Upper lobe of right lung (tissue), 1 donor: ENCODE data around the gene ATP2A1. TPM values are rescaled to one million over a fixed set of nuclear protein-coding genes. Genes with fewer than 3 reads are reported as not detected.

Experiments used
- ATAC-seq: fragments of 200-7000 bp; cut with Tn5 transposase; one replicate; pipeline ENCODE4 v1.9.1; 2020; ENCODE audit warnings: mild to moderate bottlenecking, moderate library complexity
- DNase-seq: peaks from one replicate; pipeline ENCODE4 v3.0.0-alpha.2; 2020
- H3K27ac ChIP-seq: fragments of 200-600 bp; one replicate; pipeline ENCODE4 v1.8.0; 2022
- H3K27me3 ChIP-seq: fragments of 200-600 bp; one replicate; pipeline ENCODE4 v1.8.0; 2022; ENCODE audit warnings: mild to moderate bottlenecking
- H3K36me3 ChIP-seq: fragments of 200-600 bp; one replicate; pipeline ENCODE4 v1.8.0; 2022
- H3K4me1 ChIP-seq: fragments of 200-600 bp; one replicate; pipeline ENCODE4 v1.8.0; 2022
- H3K4me3 ChIP-seq: fragments of 200-600 bp; one replicate; pipeline ENCODE4 v1.8.0; 2022; ENCODE audit warnings: mild to moderate bottlenecking
- H3K9me3 ChIP-seq: fragments of 200-600 bp; one replicate; pipeline ENCODE4 v1.8.0; 2022
- CTCF ChIP-seq: fragments of 200-600 bp; IDR thresholded peaks from one replicate; pipeline ENCODE4 v1.8.0; 2022; ENCODE audit warnings: antibody characterized with exemption
- intact Hi-C: fragments of 100-400 bp; cut with DNase I; formaldehyde crosslinking; loops from one replicate; pipeline ENCODE4 v1.11.0; 2022
- long read RNA-seq: library from polyadenylated mRNA; unstranded; transcript quantifications from one replicate; pipeline ENCODE4 v2.0.0, GENCODE V29; 2021
- total RNA-seq: library from RNA; stranded (reverse); fragmentation: NEBNext Ultra II Directional; extraction: Animal tissue kit (Norgen Biotek cat#: 25700); gene quantifications from one replicate; pipeline ENCODE4 v1.2.1, GENCODE V29; 2021
- donor health status: DM: no; HTN: yes; CAD: no; lungs with severe emphysema.

ATP2A1 gene
- 0.46 TPM for total RNA-seq
- long read RNA-seq, partial matches to known transcripts, result 0 of 1 reads
- long read RNA-seq, other reads (novel, unspliced or antisense), result 1 of 1 reads

GRCh38 chr16:28878083-28878926, at the start of gene ATP2A1:
ATP2A1 (plus strand) TSS chr16:28878488; CDS start chr16:28878672, 184 bp downstream.
- DNase-seq (no peak), ATAC-seq (no peak)
- Histone ChIP-seq H3K36me3 (no peaks in the 10 kb centered on the region), H3K9me3 (no peaks in the 10 kb centered on the region), H3K4me3 (peak within 1 kb of the TSS; percentile 79), H3K27ac (no peak within 1 kb of the TSS), H3K27me3 (peaks cover 15% of the 10 kb centered on the region), H3K4me1 (peaks cover 11% of the 10 kb centered on the region)
- no peak for TF ChIP-seq CTCF
- intact Hi-C loops, result loop anchor here (10.0 kb wide), 1 partner anchor 46 kb away; the partner anchor contains the start of gene RABEP2

- ATAC-seq (no peak), DNase-seq (no peak)
- Histone ChIP-seq H3K4me1 (peaks cover 11% of the 10 kb centered on the region), H3K36me3 (peaks cover 97% of the 10 kb centered on the region), H3K27me3 (no peaks in the 10 kb centered on the region), H3K9me3 (no peaks in the 10 kb centered on the region), H3K27ac (no peak overlapping the region), H3K4me3 (no peak overlapping the region)
- intact Hi-C loops, result no loop called here
- TF ChIP-seq CTCF, result no peak
Observed at GRCh38 chr16:28829747-28830146, 48.5 kb upstream of the ATP2A1 start.

- DNase-seq, result no peak
- Histone ChIP-seq H3K4me3 (no peak overlapping the region), H3K27me3 (no peaks in the 10 kb centered on the region), H3K36me3 (peaks cover 100% of the 10 kb centered on the region), H3K9me3 (no peaks in the 10 kb centered on the region), H3K4me1 (peaks cover 3% of the 10 kb centered on the region), H3K27ac (no peak overlapping the region)
- TF ChIP-seq CTCF, result no peak
- intact Hi-C loops, result no loop called here
- ATAC-seq, result no peak
Observed at GRCh38 chr16:28830531-28830930, 47.8 kb upstream of the ATP2A1 start.

GRCh38 chr16:28834349-28834748, 43.9 kb upstream of the ATP2A1 start:
- no peak overlapping the region for H3K4me3 ChIP-seq
- no peak for TF ChIP-seq CTCF
- DNase-seq (no peak), ATAC-seq (no peak)
- no peaks in the 10 kb centered on the region for H3K9me3 ChIP-seq
- intact Hi-C loops, result no loop called here
- H3K4me1 ChIP-seq, result no peaks in the 10 kb centered on the region
- peaks cover 89% of the 10 kb centered on the region for H3K36me3 ChIP-seq
- H3K27ac ChIP-seq, result no peak overlapping the region
- H3K27me3 ChIP-seq, result no peaks in the 10 kb centered on the region

- no peak for TF ChIP-seq CTCF
- Histone ChIP-seq H3K4me3 (no peak overlapping the region), H3K27me3 (no peaks in the 10 kb centered on the region), H3K9me3 (no peaks in the 10 kb centered on the region), H3K36me3 (peaks cover 81% of the 10 kb centered on the region), H3K27ac (no peak overlapping the region), H3K4me1 (no peaks in the 10 kb centered on the region)
- intact Hi-C loops, result no loop called here
- no peak for ATAC-seq
- no peak for DNase-seq
Observed at GRCh38 chr16:28834873-28835863, 43.1 kb upstream of the ATP2A1 start.
